ENCODE data around the gene KCNH3.

DNA sequence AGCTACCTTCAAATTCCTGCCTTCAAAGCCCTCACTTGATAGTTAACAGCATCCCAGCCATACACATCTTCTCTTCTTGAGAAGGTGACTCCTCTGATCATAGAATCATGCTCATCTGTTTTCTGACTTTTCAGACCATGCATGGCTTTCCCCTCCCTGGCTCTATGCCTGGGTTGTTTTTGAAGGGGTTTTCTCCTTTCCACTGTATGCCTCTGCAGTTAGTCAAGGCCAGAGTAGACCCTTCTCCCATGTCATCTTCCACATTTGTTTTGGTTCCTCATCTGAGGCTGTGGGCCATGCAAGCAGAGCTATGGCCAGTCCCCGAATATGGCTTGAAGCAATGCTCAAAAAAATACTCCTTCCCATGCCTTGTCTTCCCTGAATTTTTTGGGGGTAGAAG, 43.4 kb downstream of the KCNH3 start:
- TF ChIP-seq, protein P1, sequence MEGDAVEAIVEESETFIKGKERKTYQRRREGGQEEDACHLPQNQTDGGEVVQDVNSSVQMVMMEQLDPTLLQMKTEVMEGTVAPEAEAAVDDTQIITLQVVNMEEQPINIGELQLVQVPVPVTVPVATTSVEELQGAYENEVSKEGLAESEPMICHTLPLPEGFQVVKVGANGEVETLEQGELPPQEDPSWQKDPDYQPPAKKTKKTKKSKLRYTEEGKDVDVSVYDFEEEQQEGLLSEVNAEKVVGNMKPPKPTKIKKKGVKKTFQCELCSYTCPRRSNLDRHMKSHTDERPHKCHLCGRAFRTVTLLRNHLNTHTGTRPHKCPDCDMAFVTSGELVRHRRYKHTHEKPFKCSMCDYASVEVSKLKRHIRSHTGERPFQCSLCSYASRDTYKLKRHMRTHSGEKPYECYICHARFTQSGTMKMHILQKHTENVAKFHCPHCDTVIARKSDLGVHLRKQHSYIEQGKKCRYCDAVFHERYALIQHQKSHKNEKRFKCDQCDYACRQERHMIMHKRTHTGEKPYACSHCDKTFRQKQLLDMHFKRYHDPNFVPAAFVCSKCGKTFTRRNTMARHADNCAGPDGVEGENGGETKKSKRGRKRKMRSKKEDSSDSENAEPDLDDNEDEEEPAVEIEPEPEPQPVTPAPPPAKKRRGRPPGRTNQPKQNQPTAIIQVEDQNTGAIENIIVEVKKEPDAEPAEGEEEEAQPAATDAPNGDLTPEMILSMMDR (conservative IDR thresholded peaks at IDR 0.05; ENCODE audit: low read depth in 2 of 2): no peak
- TF ChIP-seq POLR2AphosphoS5 (IDR thresholded peaks at IDR 0.05; ENCODE audit: low read depth): no peak

Data from GM23338 (cell line).